Uterus (tissue), 4 donors: ENCODE data around the gene PPP2CA. TPM values are rescaled to one million over a fixed set of nuclear protein-coding genes. Genes with fewer than 3 reads are reported as not detected.

ENCODE experiments used
- DNase-seq, 2 donors: peaks; one replicate each; pipeline ENCODE4 v3.0.0-alpha.2; 2019 to 2020
- H3K27ac ChIP-seq, 2 donors: fragments of 200-600 bp; sonication (generic); 1 replicate in 1 of 2; 2 replicates in 1 of 2; pipeline ENCODE4 v1.5.1; 2016 to 2018
- H3K27me3 ChIP-seq, 2 donors: fragments of 200-600 bp; sonication (generic); one replicate each; pipeline ENCODE4 v1.5.1; 2018 to 2019; ENCODE audit warnings: control low read depth in 1 of 2
- H3K36me3 ChIP-seq, 2 donors: fragments of 200-600 bp; sonication (generic); one replicate each; pipeline ENCODE4 v1.5.1; 2019; ENCODE audit warnings: control low read depth in 1 of 2
- H3K4me1 ChIP-seq, 2 donors: fragments of 200-600 bp; sonication (generic); one replicate each; pipeline ENCODE4 v1.5.1; 2018 to 2019; ENCODE audit warnings: control low read depth in 1 of 2
- H3K4me3 ChIP-seq, 2 donors: fragments of 200-600 bp; sonication (generic); 1 replicate in 1 of 2; 2 replicates in 1 of 2; pipeline ENCODE4 v1.5.1; 2018 to 2019; ENCODE audit warnings: mild to moderate bottlenecking in 1 of 2
- H3K9me3 ChIP-seq, 2 donors: fragments of 200-600 bp; sonication (generic); one replicate each; pipeline ENCODE4 v1.5.1; 2019; ENCODE audit warnings: control low read depth in 1 of 2
- CTCF ChIP-seq, 4 experiments: fragments of 200-600 bp in 2 of 4; fragments of 450-650 bp in 2 of 4; sonication (generic) in 2 of 4; IDR thresholded peaks; one replicate each; pipeline ENCODE4 v1.5.1; 2016 to 2019; ENCODE audit warnings: antibody characterized with exemption in 4 of 4, mild to moderate bottlenecking in 2 of 4, moderate library complexity in 1 of 4
- POLR2A ChIP-seq, 2 donors: fragments of 450-650 bp; IDR thresholded peaks; one replicate each; pipeline ENCODE4 v1.6.1; 2016; ENCODE audit warnings: antibody characterized with exemption in 2 of 2, mild to moderate bottlenecking in 1 of 2, moderate library complexity in 1 of 2
- intact Hi-C: fragments of 100-400 bp; cut with DNase I; formaldehyde crosslinking; loops from one replicate; pipeline ENCODE4 v1.15.1; 2023; ENCODE audit warnings: low total_unique reads
- total RNA-seq, 4 donors: library from RNA; depleted of rRNA in 3 of 4; stranded (reverse); fragments of >200 nt in 3 of 4; gene quantifications; one replicate each; pipeline versions ENCODE4 v1.1.0 to v1.2.4, GENCODE V29; 2014 to 2023
- donor health status: DM: yes; HTN: yes; CAD: no.

Gene PPP2CA
- total RNA-seq, 4 donors from 2014 or later: 114 to 437 (median 226) TPM

DNA sequence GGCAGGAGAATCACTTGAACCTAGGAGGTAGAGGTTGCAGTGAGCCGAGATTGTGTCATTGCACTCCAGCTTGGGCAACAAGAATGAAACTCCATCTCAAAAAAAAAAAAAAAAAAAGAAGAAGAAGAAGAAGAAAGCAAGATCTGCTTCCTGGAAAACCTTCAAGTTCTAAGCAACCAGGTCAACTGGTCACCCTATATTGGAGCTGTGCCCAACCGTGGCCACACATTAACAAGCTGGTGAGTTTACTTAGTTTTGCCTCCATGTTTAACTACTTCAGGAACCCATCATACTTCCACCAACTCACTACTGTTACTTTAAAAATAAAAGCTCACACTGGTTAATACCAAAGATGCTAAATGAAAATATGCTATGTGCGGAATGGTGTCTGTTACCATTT lies 36.8 kb downstream of the PPP2CA start:
- TF ChIP-seq POLR2A (IDR thresholded peaks at IDR 0.05) (no peak), CTCF (IDR thresholded peaks at IDR 0.05) (no peak)
- H3K27me3 ChIP-seq: no peaks in the 10 kb centered on the region
- H3K9me3 ChIP-seq: no peaks in the 10 kb centered on the region
- H3K4me3 ChIP-seq: no peak overlapping the region
- H3K36me3 ChIP-seq: no peaks in the 10 kb centered on the region
- DNase-seq: no peak
- intact Hi-C loops: no loop called here
- H3K4me1 ChIP-seq: no peaks in the 10 kb centered on the region
- no peak overlapping the region for H3K27ac ChIP-seq

DNA sequence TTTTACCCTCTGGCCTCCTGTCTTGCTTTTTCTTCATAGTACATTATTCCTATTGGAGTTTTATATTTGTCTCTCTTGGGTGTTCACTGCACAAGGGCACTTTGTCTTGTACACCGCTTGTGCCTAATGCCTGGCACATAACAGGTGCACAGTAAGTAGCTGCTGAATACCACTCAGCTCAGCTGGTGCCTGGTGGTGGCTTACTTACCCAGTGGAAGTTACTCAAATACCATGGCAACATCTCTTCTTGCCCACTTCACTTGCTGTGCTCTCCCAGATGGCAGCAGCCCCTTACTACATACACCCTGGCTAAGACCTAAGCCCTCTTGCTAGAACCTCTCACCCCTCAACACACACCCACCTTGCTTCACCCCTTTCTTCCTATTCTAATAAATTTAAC lies 37.8 kb downstream of the PPP2CA start:
- H3K4me1 ChIP-seq: no peaks in the 10 kb centered on the region
- TF ChIP-seq POLR2A (IDR thresholded peaks at IDR 0.05) (no peak), CTCF (IDR thresholded peaks at IDR 0.05) (no peak)
- H3K27ac ChIP-seq: no peak overlapping the region
- no peaks in the 10 kb centered on the region for H3K27me3 ChIP-seq
- DNase-seq: no peak
- no peaks in the 10 kb centered on the region for H3K36me3 ChIP-seq
- intact Hi-C loops: no loop called here
- no peak overlapping the region for H3K4me3 ChIP-seq
- no peaks in the 10 kb centered on the region for H3K9me3 ChIP-seq

DNA sequence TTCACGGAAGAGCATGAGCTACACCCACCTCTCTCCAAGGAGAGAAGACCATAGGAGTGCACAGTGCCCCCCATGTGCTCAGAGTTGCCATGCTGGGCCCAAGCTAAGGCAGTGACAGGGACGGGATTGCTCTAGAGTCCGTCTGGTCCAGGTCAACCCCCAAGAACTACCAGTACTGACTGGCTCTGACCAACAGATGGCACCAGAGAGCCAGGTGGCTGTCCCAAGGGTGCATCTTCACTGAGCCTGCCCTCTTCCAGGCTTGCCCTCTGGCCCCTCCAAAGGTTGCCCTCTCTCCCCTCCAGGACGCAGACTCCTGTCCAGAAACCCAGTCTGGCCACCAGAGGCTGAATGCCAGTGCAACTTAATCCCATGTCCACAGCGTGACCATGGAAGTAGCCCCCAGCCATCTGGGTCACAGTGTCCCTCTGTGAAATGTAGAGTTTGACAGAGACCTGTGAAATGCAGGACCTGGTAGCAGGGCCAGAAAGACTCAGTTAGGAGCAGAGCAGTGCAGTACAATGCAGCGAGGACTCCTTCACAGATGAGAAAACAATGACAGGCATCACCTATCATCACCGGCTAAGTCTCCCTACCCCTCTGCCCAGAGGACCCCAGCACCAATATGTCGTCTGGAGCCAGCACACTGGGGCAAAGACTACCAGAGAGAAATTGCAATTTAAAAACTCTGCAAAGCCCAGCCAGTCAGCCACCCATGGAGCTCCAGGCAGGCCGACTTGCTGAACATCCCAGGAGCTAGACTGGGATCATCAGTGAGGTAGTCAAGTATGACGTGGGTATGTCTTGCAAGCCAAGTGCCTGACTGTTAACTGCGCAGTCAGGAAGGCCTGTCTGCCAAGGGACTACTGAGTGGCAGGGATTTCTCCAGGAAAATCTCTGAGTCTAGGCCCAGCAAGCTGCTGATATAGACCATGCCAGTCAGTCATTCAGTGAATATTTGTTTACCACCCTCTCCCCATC lies 41.4 kb downstream of the PPP2CA start:
- TF ChIP-seq CTCF (IDR thresholded peaks at IDR 0.05) (peak; percentile 85 to 93 (median 89)), POLR2A (IDR thresholded peaks at IDR 0.05) (no peak)
- Histone ChIP-seq H3K4me3 (no peak overlapping the region), H3K4me1 (no peaks in the 10 kb centered on the region), H3K27ac (no peak overlapping the region), H3K36me3 (no peaks in the 10 kb centered on the region), H3K9me3 (no peaks in the 10 kb centered on the region), H3K27me3 (no peaks in the 10 kb centered on the region)
- peak; percentile 63 to 66 for DNase-seq
- intact Hi-C loops: loop anchor here (5.0 kb wide), 1 partner anchor 108 kb away; no protein-coding TSS in a partner anchor

- H3K4me3 ChIP-seq: no peak overlapping the region
- intact Hi-C loops: loop anchor here (5.0 kb wide), 1 partner anchor 109 kb away; no protein-coding TSS in a partner anchor
- H3K4me1 ChIP-seq: no peaks in the 10 kb centered on the region
- H3K27me3 ChIP-seq: no peaks in the 10 kb centered on the region
- H3K27ac ChIP-seq: no peak overlapping the region
- no peak for TF ChIP-seq CTCF (IDR thresholded peaks at IDR 0.05)
- TF ChIP-seq POLR2A (IDR thresholded peaks at IDR 0.05): no peak
- H3K9me3 ChIP-seq: no peaks in the 10 kb centered on the region
- no peaks in the 10 kb centered on the region for H3K36me3 ChIP-seq
- no peak for DNase-seq
These were observed 42.4 kb downstream of the PPP2CA start for GRCh38 chr5:134183481-134183880.

DNA sequence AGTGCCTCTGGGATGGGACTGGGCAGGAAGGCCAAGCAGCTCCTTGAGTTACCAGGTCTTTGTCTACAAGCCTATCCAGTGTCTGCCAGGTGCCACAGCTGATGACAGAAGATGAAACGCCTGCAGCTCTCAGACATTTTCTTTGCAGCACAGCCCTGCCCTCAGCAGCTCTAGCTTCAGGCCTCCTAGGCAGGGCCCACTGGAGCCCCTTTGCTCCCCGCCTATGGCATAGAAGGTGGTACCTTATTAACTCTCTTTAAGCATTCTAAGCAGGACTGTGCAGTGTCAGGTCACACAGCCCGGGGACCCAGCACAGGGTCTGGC lies 47.8 kb downstream of the PPP2CA start:
- no peak for DNase-seq
- peaks cover 0 to 6% of the 10 kb centered on the region in 2 donors for H3K4me1 ChIP-seq
- TF ChIP-seq CTCF (IDR thresholded peaks at IDR 0.05) (no peak), POLR2A (IDR thresholded peaks at IDR 0.05) (no peak)
- intact Hi-C loops: no loop called here
- no peaks in the 10 kb centered on the region for H3K27me3 ChIP-seq
- peak overlapping the region; percentile 96 to 100 for H3K27ac ChIP-seq
- H3K4me3 ChIP-seq: peak overlapping the region; percentile 75 to 89
- H3K36me3 ChIP-seq: no peaks in the 10 kb centered on the region
- H3K9me3 ChIP-seq: no peaks in the 10 kb centered on the region
